ENCODE data around the gene PAPOLA.

GRCh38 chr14:96574171-96574632 is 72.0 kb downstream of the PAPOLA start:
- TF ChIP-seq POLR2AphosphoS5 (IDR thresholded peaks at IDR 0.05; ENCODE audit: low read depth, low read length), result no peak
- TF ChIP-seq TAF1 (IDR thresholded peaks at IDR 0.05; ENCODE audit: borderline replicate concordance, low read depth, low read length), result no peak
